Anterior cingulate cortex (tissue), 58 donors: Measurements from ENCODE around the gene NRGN.

Source experiments
- DNase-seq, 58 donors: peaks; one replicate each; lab custom pipeline; 2025; lab: John Stamatoyannopoulos, UW

NRGN gene

GRCh38 chr11:124739479-124740276, at the start of gene NRGN:
NRGN (plus strand) TSS chr11:124739942; CDS start chr11:124740085, 143 bp downstream.
- peak in 56 of 58 donors; percentile 22 to 90 (median 71) for DNase-seq

- DNase-seq, result no peak
Measured at GRCh38 chr11:124693142-124693541, 46.6 kb upstream of the NRGN start.

- no peak for DNase-seq
Measured at GRCh38 chr11:124699547-124699946, 40.2 kb upstream of the NRGN start.

GRCh38 chr11:124700028-124700427, 39.7 kb upstream of the NRGN start:
- DNase-seq, result no peak

GRCh38 chr11:124707829-124708228, 31.9 kb upstream of the NRGN start:
- DNase-seq, result no peak

- no peak for DNase-seq
Measured at GRCh38 chr11:124712392-124712791, 27.4 kb upstream of the NRGN start.

- no peak for DNase-seq
Measured at GRCh38 chr11:124716591-124716990, 23.2 kb upstream of the NRGN start.

GRCh38 chr11:124717421-124717785, 22.3 kb upstream of the NRGN start:
- DNase-seq, result no peak

- DNase-seq, result no peak
Measured at GRCh38 chr11:124717786-124718651, 21.7 kb upstream of the NRGN start.

GRCh38 chr11:124718801-124719200, 20.9 kb upstream of the NRGN start:
- DNase-seq, result no peak

- no peak for DNase-seq
Measured at GRCh38 chr11:124719534-124719933, 20.2 kb upstream of the NRGN start.

- DNase-seq, result no peak
Measured at GRCh38 chr11:124722176-124722575, 17.6 kb upstream of the NRGN start.

- DNase-seq, result peak in 1 of 58 donors; percentile 41
Measured at GRCh38 chr11:124724979-124725718, 14.6 kb upstream of the NRGN start.

GRCh38 chr11:124725719-124726105, 14.0 kb upstream of the NRGN start:
- peak in 3 of 58 donors; percentile 14 to 66 (median 29) for DNase-seq

- DNase-seq, result no peak
Measured at GRCh38 chr11:124727474-124727873, 12.3 kb upstream of the NRGN start.

- DNase-seq, result no peak
Measured at GRCh38 chr11:124728134-124728533, 11.6 kb upstream of the NRGN start.

- no peak for DNase-seq
Measured at GRCh38 chr11:124729571-124729970, 10.2 kb upstream of the NRGN start.

- no peak for DNase-seq
Measured at GRCh38 chr11:124732230-124732629, 7.5 kb upstream of the NRGN start.

- DNase-seq, result no peak
Measured at GRCh38 chr11:124736736-124737135, 3.0 kb upstream of the NRGN start.

GRCh38 chr11:124737638-124738305, 2.0 kb upstream of the NRGN start:
- peak in 9 of 58 donors; percentile 11 to 84 (median 45) for DNase-seq
